Kasumi-1 (cell line): ENCODE results near the gene ATP8A1.

Experiments
- DNase-seq, 2 experiments: peaks; one replicate each; lab custom pipeline; 2025; lab: John Stamatoyannopoulos, UW

Gene ATP8A1

DNA sequence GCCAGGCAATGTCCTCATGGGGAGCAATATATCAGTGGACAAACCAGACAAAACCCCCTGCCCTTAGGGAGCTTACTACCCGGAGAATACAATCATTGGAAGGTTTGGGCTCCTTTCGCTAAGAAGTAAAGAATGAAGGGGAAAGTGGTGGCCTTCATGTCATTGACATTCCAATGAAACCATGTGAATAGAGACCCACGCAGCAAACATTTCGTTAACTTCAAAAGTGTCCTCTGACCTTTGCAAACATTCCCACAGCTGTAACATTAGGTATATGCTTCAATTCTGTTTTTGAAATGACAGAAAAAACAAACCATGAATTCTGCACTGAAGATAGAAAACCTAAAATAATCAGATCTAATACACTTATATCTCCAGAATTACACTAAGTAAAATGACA, 7.0 kb downstream of the ATP8A1 start:
- no peak for DNase-seq

- DNase-seq = no peak
Measured at GRCh38 chr4:42646999-42647541, 9.8 kb downstream of the ATP8A1 start.

GRCh38 chr4:42646013-42646784, 10.7 kb downstream of the ATP8A1 start:
- no peak for DNase-seq

DNA sequence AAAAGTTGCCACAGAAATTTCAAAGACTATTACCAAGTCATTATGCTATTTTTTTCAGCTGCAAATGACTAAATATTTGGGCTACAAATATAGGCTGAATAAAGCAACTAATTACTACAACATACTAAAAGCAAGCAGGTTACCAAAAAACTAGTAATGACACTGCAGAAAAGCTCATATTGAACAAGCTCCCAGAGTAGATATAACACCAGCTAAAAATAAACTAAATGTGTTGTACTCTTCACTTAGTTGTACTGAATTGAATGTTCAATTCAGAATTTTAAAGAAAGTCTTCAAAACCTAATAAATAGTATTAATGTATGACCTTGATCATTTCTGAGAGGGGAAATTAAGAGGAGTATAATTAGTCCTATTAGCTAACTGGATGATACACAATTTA, 12.0 kb downstream of the ATP8A1 start:
- DNase-seq = no peak

- DNase-seq = no peak
Measured at GRCh38 chr4:42643685-42644084, 13.2 kb downstream of the ATP8A1 start.

- DNase-seq = no peak
Measured at GRCh38 chr4:42642845-42643615, 13.9 kb downstream of the ATP8A1 start.

DNA sequence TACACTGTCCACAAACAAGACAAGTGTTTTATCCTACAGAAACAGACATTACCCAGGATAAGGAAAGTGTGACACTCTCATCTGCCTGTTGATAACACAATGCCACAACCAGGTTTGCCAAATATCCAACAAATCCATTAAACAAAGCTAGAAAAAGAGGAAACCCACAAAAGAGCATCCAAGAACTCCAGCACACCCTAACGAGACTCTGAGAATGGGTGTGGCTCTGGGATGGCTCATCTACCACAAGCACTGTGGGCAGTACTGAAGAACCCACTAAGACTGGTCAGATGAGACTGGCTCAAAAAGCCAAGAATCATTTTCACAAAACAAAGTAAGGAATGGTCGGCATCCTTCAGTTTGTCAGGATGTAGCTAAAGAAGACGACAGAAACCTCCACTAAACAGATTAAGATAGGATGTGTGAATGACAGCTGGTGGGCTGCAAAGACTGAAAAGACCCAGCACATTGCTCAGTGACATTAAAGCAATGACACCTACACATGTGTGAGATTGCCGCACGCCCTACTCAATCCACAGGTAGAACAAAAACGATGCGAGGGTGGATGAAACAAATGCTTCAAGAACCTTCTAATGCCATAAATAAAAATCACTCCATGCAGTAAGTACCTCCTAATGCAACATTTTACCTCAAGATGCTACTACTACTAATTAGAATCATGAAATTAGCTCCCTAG, 14.7 kb downstream of the ATP8A1 start:
- DNase-seq = no peak

GRCh38 chr4:42641656-42642055, 15.2 kb downstream of the ATP8A1 start:
- DNase-seq = no peak

DNA sequence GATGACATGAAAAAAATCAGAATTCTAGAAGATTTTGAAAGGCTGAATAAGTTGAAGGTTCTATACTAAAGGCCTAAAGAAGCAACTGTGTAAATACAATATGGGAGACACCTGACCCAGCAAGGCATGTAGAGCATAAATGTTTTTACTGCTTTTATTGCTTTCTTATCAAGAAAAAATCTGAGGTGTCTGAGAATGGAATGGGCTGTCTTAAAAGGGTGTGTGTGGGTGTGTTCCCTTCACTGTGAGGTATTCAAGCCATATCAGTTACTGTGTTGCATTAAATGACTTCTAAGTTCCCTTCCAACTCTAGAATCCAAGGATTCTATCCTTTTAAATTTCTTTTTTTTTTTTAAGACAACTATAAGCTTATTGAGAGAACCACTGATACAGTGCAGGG, 15.7 kb downstream of the ATP8A1 start:
- no peak for DNase-seq

- DNase-seq = no peak
Measured at GRCh38 chr4:42640613-42641012, 16.3 kb downstream of the ATP8A1 start.

DNA sequence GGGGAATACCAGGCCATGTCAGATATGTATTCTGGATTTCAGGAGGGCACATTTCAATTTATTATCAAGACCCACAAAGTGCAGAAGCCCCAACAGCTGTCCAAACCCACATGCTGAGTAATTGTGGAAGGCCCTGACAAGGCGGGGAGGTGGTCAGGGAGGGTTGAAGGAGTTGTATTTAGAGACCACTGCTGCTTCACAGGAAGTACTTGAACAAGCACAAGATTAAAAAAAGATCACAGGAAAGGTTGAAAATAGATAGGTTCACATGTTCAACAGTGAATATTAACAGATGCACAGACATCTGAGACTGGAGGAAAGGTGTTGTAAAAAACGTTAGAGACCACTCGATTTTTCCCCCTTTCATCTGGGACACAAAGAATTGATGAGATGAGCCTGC, 17.9 kb downstream of the ATP8A1 start:
- DNase-seq = peak; percentile 38 to 41

DNA sequence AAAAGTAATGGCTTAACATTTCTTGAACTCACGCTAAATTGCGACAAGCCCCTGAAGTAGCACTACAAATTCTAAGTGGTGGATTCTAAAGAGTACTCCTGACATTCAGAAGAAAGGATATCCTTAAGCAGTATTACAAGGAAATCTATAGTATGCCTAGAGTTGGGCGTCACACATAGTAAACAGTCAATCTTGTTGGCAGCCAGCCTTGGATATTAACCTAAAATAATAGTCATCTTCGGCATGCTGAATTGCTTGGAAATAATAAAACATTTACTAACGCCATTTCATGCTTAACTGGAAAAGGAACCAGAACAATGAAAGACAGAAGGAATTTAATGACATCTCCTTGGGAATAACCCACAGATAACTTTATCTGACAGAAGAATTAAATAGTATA, 18.6 kb downstream of the ATP8A1 start:
- DNase-seq = no peak

DNA sequence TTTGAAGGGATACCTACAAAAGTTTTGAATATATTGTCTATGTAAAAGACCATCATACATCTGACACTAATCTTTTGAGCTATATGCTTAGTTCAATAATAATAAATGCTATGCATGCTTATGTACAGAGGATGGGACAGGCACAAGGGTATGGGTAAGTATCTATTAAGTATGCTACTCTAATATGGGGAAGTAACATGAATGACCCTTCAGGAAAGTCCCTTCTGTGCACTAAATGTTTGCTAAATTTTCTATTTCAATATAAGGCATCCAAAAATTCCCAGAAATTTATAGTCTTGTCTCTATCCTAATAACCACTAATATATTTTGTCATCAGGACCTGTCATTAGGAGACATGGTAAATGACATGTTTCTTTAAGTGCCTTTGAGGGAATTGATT, 19.0 kb downstream of the ATP8A1 start:
- DNase-seq = no peak

DNA sequence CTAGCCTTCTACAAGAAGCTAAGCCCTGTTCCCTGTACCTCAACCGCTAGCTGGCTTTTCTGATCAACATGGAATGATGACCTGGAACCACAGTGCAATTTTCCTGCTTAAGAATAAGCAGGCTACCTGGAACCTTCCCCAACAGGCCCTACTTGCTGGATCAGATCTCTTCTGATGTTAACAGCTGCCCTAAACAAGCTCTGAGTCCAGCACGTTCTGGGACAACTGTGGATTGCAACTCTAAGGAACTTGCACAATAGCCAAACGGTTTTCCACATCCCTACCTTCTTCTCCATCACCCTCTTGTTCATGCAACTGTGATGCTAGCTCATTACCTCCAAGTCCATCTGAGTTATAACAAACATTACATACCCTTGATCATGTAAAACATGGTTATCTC, 19.8 kb downstream of the ATP8A1 start:
- no peak for DNase-seq

GRCh38 chr4:42636645-42636949, 20.3 kb downstream of the ATP8A1 start:
- DNase-seq = no peak

GRCh38 chr4:42633605-42634388, 23.1 kb downstream of the ATP8A1 start:
- no peak for DNase-seq

GRCh38 chr4:42632653-42633382, 24.1 kb downstream of the ATP8A1 start:
- peak; percentile 7 to 18 for DNase-seq

GRCh38 chr4:42630908-42631307, 26.0 kb downstream of the ATP8A1 start:
- DNase-seq = no peak

DNA sequence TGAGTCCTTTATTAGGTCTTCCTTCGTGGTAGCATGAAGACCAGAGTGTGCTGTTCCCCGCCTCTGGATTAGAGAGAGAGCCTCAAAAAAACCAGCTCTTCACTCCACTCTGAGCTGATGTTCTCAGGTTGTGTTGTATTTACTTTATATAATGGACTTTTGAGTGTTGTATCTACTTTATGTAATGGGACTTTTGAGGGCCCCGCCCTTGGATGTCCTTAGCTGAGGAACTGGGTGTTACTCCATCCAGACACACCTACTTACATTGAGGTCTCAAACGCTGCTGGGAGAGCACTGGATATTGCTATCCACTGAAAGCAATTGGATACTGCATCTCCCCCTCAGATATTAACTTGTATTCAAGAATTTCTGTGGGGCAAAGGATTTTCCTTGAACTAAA, 28.2 kb downstream of the ATP8A1 start:
- DNase-seq = no peak

DNA sequence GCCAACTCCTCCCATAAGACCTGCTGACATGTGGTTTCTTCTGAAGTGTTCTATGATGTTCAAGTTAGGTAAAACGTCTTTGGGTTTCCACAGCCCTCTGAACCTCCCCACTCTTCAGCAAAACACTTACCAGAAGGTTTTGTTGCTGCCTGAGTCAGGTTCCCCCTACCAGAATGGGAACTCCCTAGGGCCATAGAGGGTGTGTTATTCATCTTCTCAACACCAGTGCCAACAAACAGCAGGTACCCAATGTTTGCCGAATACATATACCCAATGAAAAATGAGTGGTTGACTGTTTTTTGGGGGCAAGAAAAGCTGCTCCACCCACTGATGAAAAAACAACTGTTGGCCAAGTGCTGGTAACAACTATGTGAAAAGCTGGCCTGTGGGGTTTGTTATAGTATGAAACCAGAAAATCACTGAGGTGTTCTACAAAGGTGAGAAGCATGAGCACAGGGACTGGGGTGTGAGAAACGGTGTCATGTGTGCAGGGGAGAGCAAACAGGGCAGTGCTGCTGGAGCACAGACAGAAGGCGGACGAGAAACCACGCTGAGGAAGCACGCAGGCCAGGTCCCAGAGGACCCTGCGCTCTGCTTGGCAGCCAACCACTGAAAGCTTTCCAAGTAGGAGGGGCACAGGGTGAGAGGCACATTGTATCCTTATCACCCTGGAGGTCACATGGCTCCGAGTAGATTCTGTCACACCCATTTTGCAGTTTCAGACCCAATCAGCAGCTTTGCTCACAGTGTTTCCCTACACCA, 28.8 kb downstream of the ATP8A1 start:
- no peak for DNase-seq
